ENCODE measurements around the gene NUP58.

- TF ChIP-seq PATZ1 (CRISPR knock-in tag; IDR thresholded peaks at IDR 0.05; ENCODE audit: borderline replicate concordance) (no peak), PPARA (CRISPR knock-in tag; IDR thresholded peaks at IDR 0.05; ENCODE audit: borderline replicate concordance) (no peak)
Measured at GRCh38 chr13:25345576-25345975, 44.2 kb downstream of the NUP58 start.

Data from SK-N-SH treated with all-trans-retinoic acid at 6 μM for 48 hours (cell line).